ENCODE data around the gene PNPLA7.

The PNPLA7 gene

DNA sequence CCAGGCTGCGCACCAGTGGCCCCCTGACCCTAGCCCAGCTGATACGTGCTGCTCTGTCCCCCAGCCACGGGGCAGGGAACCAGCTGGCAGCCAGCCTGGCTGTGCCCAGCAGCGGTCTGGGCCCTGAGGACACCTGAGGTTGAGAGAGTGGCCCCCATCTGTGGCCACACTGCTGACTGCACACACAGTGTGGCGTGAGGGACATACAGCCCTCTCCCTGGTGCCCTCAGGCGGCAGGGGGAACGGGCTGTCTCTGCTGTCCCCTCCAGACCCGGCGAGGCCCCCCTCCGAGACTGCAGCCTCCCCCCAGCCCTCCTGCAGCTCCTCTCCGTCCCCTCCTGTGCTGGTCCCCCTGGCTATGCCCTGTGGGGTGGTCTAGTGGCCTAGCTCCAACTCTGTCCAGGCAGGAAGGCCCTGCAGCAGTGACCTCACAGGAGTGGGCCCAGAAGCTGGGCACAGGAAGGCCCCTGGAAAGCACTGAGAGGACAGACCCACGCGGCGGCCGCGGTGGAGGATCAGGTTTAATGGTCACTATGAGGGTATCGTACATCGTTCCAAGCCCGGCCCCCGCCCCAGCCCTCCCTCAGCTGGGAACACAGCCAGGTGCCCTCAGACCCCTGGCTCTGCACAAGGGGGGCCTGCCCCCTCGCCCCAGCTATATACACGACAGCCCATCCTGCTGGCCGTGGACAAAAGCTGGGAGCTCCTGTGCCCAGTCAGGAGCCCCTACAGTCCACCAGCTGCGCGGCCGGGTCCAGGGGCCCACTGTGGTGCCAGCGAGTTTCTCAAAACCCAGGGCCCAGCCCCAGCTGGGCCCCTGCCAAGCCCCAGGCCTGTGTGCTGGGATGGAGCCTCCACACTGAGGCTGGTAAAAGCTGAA is 102.2 kb downstream of the PNPLA7 start:
- no peak for DNase-seq

DNA sequence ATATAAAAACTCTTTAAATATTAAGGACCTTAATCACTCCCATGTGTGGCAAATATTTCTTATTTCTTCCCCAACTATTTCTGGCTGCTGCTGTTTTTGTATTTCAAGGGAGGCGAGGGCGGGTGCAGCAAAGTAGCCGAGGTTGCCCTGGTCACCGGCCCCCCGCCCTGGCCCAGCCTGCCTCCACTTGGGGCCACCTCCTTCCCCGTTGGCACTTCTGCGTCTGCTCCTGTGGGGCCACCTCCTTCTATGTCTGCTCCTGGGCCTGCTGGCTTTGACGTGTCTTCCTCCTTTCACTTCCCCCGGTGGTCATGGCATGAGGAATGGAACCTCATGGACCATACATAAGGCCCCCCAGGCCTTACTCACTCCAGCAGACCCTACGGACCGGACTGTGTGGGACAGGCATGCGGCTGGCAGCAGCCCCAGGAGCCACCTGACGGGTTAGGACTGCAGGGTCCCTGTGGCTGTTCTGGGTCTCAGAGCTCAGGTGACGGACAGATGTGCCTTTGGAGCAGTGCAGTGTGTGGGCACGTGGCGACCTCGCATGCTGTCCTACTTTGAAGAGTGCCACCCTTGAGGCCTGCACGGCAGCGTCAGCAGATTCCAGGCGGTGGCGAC is 103.2 kb downstream of the PNPLA7 start:
- no peak for DNase-seq

DNA sequence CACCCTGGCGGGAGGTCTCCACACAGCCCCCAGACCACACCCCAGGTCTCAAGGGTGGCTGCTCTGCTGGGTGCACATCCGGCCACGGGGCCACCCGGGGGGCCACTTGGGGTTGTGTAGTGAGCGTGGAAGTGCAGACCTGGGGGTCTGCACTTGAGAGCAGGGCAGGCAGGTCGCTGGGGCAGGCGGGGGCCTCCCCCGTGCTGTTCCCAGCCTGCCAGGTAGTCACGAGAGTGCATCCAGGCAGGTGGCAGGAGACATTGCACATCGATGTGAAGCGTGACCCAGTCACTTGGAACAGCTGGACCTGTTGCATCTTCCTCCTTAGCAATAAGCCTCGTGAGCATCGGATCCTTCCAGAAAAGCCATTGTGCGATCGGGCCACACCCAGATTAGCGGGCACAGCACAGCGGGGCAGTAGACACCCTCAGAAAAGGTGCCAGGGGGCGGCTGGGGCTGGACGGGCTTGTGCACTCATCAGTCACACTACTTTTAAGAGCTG is 104.2 kb downstream of the PNPLA7 start:
- DNase-seq, result peak; percentile 71

DNA sequence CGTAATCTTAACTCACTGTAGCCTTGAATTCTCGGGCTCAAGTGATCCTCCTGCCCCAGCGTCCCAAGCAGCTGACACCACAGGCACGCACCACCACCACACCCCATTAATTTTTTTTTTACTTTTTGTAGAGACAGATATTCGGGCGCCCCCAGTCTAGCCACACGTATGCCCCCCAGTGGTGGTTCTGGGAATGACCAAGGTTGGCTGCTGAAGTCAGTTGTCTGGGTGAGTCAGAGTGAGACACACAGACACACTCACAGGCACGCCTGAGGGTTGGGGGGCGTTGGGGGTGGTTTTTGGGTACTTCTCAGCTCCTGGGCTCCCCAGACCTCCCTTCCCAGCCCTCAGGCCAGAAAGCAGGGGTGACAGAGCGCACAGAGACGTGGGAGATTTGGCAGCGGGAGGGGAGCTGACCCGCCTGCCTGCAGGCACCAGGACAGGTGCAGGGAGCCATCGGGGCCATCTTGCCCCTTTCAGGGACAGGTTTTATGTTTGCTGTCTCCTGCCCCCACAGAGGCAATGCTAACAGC is 104.9 kb downstream of the PNPLA7 start:
- peak; percentile 86 for DNase-seq

DNA sequence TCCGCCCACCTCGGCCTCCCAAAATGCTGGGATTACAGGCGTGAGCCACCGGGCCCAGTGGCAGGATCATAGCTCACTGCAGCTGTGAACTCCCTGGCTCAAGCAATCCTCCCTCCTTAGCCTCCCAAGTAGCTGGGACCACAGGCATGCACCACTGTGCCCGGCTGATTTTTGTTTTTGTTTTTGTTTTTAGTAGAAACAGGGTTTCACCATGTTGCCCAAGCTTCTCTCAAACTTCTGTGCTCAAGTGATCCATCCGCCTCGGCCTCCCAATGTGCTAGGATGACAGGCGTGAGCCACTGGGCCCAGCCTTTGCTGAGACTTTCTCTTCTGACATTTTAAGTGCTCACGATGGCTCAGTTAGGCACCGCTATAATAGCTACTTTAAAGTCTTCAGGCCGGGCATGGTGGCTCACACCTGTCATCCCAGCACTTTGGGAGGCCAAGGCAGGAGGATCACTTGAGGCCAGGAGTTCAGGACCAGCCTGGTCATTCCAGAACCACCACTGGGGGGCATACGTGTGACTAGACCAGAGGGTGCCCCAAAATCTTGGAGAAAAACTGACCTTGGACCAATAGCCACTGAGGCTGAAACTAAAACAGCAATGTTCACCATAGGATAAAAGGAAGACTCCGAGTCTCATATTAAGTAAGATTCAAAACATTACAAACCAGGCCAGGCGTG is 106.0 kb downstream of the PNPLA7 start:
- no peak for DNase-seq

DNA sequence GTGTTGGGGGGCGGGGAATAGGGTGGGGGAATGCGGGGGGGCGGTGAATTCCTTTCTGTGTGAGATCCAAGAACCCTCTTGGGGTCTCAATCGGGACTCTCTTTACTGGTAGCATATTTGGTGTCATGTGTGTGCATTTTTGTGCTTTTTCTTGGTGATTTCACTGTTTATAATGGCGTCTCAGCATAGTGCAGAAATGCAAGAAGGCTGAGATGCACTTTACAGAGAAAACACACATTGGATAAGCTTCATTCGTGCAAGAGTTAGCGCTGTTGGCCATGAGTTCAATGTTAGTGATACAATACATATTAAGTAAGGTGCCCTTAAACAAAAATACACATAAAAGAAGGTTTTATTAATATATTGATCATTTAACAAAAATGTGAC is 108.3 kb downstream of the PNPLA7 start:
- DNase-seq, result no peak

DNA sequence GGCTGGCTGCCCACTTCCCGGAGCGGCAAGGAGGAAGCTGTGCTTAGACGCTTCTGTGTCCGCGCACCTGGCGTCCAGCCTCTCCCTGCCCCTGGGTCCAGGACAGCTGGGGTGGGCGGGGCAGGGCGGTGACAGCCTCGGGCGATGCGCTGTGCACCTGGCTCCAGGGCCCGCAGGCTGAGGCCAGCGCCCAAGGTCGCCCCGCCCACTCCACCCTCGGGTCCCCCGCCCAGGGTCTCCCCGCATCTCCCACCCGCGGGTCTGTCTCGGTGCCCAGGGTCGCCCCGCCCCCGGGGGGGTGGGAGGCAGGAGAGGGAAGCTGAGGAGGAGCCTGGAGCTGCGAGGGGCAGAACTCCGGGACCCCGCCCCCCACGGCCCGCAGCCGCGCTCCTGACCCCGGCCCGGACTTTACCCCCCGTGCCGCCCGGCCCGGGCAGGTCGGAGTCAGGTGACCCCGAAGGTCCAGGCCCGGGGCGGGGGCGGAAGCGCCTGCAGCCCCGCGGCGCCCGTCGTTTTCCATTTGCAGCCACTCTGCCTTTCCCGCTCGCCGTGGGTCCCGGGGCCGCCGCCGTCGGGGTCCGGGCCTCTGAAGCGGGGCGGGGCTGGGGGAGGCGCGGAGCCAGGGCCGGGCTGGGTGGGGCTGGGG is 108.8 kb downstream of the PNPLA7 start, which contains the start of gene ENTPD8:
Gene ENTPD8 (minus strand): TSS at position 69 of the 646 bp plus-strand sequence. CDS start 3,072 bp downstream, outside the sequence.
- no peak for DNase-seq

DNA sequence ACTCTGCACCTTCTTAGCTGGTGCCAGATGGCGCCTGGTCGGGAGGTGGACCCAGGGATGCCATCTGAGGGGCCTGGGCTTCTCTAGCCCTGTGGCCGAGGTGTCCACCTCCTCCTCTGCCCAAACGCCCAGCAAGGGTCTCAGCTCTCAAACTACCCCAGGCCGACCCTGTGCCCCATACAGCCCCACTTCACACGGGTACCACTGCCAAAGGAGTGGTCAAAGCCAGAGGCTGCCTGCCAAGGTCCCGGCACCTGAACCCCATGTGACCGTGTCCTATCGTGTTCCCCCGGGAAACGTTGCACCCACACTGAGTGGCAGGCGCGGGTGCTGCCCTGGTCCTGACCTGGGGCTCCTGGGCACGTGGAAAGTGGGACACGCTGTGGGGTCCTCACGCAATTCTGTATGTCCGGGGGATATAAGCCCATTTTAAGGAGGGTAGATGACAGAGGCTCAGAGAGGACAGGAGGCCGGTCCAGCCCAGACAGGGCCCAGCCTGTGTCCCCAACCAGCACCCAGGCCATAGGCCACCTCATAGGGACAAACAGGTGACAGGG is 111.0 kb downstream of the PNPLA7 start:
- DNase-seq, result no peak

DNA sequence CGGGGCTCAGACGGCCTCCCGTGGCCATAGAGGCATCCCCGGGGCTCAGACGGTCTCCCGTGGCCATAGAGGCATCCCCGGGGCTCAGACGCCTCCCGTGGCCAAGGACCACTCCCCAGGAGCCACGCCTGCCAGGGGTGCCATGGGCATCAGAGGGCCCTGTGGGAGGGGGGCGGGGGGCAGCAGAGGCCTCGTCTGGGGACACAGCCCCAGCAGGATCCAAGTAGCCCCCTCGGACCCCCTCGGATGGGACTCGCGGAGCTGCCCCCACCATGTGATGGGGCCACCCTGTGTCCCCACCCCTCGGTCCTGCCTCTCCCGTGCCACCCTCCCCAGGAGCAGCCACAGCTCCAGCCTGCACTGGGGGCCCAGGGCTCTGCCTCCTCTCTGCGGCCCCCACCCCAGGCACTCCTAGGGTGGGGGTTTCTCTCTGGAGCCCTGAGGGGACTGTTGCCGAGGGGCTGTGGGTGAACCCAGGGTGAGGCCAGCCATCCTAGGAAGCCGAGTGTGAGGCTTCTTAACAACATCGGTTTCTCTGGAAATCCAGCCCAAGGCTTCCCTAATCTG is 111.5 kb downstream of the PNPLA7 start:
- DNase-seq, result no peak

DNA sequence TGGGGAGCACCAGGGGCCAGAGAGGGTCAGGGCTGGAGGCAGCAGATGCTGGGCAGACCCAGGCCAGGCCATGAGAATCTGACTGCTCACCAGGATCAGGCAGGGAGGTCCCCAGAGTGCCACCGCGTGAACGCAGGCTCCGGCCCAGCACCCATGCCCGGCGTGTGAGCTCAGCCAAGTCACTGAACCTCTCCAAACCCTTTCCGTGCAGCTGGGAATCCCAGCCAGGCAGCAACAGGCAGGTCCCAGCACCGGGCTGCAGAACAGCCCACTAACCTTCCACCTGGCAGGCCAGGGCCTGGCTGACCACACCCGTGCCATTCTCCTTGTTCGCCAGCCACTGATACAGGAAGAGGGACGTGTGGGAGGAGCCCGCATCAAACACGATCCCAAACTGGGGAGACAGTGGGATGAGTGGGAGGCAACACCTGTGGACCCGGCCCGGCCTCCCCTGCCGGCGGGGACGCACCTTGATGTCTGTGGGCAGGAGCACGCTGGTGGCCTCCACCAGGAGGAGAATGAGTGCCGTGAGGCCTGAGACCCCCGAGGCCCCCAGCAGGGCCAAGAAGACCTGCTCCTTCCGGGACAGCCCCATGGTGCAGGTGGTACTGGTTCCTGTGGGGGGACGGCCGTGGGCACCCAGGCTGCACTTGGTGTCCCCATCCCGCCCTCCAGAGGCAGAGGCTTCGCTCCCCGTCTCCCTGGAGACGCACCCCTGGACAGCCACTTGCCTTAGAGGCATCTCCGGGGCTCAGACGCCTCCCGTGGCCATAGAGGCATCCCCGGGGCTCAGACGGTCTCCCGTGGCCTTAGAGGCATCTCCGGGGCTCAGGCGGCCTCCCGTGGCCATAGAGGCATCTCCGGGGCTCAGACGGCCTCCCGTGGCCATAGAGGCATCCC is 112.3 kb downstream of the PNPLA7 start:
- no peak for DNase-seq

DNA sequence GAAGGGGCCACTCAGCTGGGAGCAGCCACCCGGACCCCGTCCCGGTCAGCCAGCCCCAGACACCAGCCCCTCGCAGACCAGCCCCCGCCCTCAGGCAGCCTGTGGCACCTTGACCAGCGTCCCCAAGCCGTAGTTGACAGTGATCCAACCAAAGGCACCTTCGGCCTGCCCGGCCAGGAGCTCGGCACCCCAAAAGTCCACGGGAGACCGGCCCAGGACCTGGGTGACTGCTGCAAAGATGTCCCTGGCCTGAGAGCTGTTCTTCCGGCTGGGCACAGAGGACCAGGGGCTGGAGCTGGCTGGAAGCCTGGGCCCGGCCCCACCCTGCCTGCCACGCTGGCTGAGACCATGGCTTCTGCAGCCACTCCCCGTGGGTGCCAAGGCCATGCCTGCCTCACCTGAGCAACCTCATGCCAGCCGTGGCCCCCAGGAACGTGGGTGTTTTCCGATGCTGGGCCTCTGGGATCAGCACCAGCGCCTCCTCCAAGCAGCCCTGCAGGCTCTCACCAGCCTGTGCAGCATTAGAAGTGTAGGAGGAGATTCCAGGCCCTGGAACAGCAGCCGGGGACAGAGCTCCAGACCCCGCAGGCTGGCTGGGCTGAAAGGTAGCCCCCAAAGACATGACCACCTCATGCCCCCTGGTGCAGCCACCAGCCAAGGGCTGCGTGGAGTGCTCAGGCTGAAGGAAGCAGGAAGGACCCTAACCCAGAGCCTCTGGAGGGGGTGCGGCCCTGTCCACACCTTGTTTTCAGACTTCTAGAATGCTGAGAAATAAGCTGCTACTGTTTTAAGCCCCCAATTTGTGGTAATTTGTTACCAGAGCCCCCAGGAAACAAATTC is 113.2 kb downstream of the PNPLA7 start:
- DNase-seq, result no peak

DNA sequence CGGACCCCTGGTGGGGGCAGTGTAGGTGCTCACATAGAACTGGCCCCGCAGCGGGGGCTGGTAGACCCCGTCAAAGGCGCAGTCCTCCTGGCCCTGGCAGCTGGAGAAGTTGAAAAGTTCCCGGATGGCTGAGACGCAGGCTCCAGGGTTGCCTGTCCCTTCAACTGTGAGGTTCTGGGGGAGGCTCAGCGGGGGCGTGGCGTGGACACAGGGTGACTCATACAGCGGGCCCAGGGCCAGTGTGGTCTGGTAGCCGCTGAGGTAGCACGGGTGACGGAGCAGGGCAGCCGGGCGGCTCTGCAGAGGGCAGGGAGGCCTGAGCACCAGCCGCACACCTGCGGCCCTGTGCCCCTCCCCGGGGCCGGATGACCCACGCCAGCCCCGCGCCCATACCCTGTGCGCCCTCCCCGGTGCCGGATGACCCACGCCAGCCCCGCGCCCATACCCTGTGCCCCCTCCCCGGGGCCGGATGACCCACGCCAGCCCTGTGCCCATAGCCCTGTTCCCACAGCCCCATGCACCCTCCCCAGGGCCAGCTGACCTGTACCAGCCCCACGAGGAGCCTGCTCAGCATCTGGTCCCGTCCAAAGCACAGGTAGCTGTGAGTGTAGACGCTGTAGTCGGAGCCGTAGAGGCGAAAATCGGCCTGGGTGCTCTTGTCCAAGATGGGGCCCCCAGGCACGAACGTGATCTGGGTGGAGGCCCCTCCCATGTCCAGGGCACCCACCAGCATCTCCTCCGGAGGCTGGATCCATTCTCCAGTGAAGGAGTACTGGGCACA is 114.0 kb downstream of the PNPLA7 start:
- DNase-seq, result no peak

DNA sequence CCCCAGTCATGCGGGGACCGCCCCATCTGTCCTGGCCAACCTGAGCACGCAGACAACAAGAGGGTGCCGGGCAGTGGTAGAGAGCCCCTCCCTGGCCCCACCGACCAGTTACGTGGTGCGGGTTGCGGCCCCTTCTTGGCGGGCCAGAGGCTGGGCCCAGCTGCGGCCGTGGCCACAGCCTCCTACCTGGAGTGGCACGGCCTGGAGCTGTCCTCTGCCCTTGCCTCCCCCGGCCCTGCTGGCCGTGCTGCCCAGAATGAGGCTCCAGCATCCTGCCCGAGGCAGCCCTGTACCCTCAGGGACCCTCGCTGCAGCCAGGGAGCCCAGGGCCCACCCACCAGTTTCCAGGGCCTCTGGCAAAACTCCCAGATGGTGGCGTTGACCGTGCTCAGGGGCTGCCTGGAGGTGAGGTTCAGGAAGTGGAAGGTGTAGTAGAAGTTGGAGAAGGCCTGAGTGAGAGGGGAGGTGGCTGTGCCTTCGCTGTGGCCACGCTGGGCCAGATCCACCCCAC is 114.8 kb downstream of the PNPLA7 start:
- DNase-seq, result no peak

DNA sequence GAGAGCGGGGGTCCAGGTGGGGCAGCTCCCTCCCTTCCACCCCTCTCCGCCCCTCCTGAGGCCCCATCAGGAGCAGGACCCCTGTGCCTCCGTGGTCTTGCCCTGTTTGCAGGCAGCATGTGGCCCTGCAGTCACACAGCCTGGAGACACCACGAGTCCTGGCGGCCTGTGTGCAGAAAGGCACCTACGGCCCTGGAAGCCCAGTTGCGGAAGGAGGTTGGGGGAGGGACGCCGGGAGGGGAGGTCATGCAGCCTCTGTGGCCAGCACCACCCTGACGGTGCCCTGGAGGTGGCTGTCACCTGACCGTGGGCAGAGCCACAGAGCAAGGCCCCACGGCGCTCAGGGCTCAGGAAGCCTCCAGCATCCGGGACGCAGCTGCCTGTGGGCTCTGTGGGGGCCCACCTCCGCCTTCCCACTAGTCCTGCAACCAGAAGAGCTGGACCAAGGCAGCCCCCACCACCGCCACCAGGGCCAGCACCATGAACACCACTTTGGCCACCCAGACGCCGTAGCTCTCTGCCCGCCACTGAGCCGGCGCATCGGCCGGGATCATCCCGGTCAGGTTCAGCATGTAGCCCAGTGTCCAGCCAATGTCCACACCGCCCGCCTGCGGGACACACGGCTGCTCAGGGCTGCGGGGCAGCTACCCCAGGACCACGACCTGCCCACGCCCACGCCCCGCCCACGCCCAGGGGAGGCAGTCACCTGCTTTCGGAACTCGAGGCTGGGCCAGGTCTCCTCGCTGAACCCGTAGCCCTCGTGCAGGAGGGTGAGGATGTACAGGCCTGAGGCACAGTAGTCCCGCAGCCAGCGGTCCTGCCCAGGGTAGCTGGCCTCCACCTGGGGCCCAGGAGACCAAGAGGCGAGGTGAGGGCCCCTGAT is 115.5 kb downstream of the PNPLA7 start:
- DNase-seq, result no peak

DNA sequence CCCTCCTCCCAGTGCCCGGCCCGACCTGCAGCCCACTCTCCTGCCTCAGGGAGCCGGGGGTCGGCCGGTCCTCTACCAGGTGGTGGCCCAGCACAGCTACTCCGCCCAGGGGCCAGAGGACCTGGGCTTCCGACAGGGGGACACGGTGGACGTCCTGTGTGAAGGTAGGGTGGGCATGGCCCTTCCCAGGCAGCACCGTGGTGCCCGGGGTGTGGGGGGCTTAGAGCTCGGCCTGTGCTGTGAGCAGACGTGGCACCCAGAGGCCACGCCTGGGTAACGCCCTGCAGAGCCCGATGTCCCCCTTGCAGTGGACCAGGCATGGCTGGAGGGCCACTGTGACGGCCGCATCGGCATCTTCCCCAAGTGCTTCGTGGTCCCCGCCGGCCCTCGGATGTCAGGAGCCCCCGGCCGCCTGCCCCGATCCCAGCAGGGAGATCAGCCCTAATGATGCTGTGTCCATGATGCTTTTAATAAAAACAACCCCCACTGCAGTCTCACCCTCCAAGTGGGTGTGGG is 116.2 kb downstream of the PNPLA7 start:
- DNase-seq, result no peak

DNA sequence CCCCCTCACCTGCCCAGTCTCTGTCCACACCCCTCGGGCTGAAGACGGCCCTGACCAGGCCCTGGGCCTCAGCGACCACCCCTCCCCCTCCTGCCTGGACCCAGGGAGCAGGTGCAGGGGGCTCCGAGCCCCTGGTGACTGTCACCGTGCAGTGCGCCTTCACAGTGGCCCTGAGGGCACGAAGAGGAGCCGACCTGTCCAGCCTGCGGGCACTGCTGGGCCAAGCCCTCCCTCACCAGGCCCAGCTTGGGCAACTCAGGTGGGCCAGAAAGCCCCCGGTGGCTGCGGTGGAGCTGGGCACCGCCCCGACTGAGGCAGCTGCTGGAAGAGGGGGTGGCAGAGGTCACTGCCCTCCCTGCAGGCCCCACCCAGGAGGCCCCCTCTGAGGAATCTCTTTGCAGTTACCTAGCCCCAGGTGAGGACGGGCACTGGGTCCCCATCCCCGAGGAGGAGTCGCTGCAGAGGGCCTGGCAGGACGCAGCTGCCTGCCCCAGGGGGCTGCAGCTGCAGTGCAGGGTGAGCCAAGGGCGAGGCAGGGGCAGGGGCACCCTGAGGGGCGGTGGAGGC is 116.8 kb downstream of the PNPLA7 start:
- DNase-seq, result no peak

DNA sequence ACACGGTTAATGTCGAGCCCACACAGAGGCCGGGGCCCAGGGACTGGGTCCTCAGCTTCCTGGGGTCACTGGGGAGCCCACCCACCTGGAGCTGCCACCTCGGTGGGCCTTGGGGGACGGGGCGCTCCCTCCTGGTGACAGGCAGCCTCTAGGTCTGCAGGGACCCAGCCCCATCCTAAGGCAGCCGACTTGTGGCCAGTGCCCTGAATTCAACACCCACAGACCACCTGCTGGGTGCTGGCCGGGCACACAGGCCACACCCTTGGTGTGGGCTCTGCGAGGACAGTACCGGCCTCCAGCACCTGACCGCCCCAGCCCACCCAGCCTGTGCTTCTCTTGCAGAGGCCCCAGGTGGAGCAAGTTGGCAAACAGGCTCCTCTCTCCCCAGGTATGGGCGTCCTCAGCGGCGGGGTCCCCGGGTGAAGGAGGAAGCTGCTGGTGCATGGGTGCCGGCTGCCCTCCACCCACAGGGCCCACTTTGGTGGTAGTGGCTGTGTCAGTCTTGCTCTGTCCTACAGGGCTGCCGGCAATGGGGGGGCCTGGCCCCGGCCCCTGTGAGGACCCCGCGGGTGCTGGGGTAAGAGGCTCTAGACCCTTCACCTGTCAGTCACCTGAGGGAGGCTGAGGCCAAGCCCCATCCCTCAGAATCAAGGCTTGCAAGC is 117.4 kb downstream of the PNPLA7 start:
- no peak for DNase-seq
